Breast epithelium (tissue), 4 donors: Measurements from ENCODE around the gene AKAP8L. TPM values are rescaled to one million over a fixed set of nuclear protein-coding genes. Genes with fewer than 3 reads are reported as not detected.
"Not testable (repeated sequence)": the region's sequence is repeated elsewhere in the genome, so short reads cannot be mapped to it uniquely, and the experiment has no call there.

Experiments used
- DNase-seq, 2 donors: peaks; one replicate each; pipeline ENCODE4 v3.0.0-alpha.2; 2019; ENCODE audit warnings: low spot score in 2 of 2
- H3K27ac ChIP-seq, 2 donors: fragments of 200-600 bp; sonication (generic) in 1 of 2; one replicate each; pipeline ENCODE4 v1.5.1; 2016 to 2019; ENCODE audit warnings: mild to moderate bottlenecking in 1 of 2
- H3K27me3 ChIP-seq, 2 donors: fragments of 200-600 bp; sonication (generic) in 1 of 2; one replicate each; pipeline versions ENCODE4 v1.5.1 to v1.6.0; 2017 to 2019; ENCODE audit warnings: control low read depth in 1 of 2, mild to moderate bottlenecking in 1 of 2
- H3K36me3 ChIP-seq: fragments of 200-600 bp; one replicate; pipeline ENCODE4 v1.5.1; 2019
- H3K4me1 ChIP-seq, 2 donors: fragments of 200-600 bp; sonication (generic); one replicate each; pipeline ENCODE4 v1.5.1; 2016 to 2019; ENCODE audit warnings: control low read depth in 1 of 2
- H3K4me3 ChIP-seq, 3 donors: fragments of 200-600 bp; sonication (generic); 1 replicate in 2 of 3; 2 replicates in 1 of 3; pipeline ENCODE4 v1.5.1; 2016 to 2019; ENCODE audit warnings: mild to moderate bottlenecking in 3 of 3, moderate library complexity in 2 of 3
- H3K9me3 ChIP-seq, 2 donors: fragments of 200-600 bp; sonication (generic) in 1 of 2; one replicate each; pipeline ENCODE4 v1.5.1; 2016 to 2019; ENCODE audit warnings: control low read depth in 1 of 2
- POLR2A ChIP-seq: fragments of 450-650 bp; IDR thresholded peaks from one replicate; pipeline ENCODE4 v1.6.1; 2016; ENCODE audit warnings: antibody characterized with exemption, mild to moderate bottlenecking, moderate library complexity
- POLR2AphosphoS5 ChIP-seq, 3 donors: sonication (generic); formaldehyde crosslinking; IDR thresholded peaks; one replicate each; pipeline ENCODE4 v1.6.1; 2017; ENCODE audit warnings: antibody characterized with exemption in 3 of 3
- intact Hi-C: fragments of 100-400 bp; cut with DNase I; formaldehyde crosslinking; loops from one replicate; pipeline ENCODE4 v1.15.1; 2023; ENCODE audit warnings: low total_unique reads
- total RNA-seq, 3 donors: library from RNA; depleted of rRNA; stranded (reverse); fragments of >200 nt; gene quantifications; one replicate each; pipeline ENCODE4 v1.1.0, GENCODE V29; 2016
- TF ChIP-seq, protein P1 (sequence below), 3 donors: fragments of 450-650 bp; IDR thresholded peaks; one replicate each; pipeline ENCODE4 v1.5.1; 2016 to 2017; ENCODE audit warnings: antibody characterized with exemption in 3 of 3, mild to moderate bottlenecking in 3 of 3, moderate library complexity in 3 of 3

Gene AKAP8L
- total RNA-seq, 3 donors from 2014 or later: 77.6 to 141 (median 122) TPM

DNA sequence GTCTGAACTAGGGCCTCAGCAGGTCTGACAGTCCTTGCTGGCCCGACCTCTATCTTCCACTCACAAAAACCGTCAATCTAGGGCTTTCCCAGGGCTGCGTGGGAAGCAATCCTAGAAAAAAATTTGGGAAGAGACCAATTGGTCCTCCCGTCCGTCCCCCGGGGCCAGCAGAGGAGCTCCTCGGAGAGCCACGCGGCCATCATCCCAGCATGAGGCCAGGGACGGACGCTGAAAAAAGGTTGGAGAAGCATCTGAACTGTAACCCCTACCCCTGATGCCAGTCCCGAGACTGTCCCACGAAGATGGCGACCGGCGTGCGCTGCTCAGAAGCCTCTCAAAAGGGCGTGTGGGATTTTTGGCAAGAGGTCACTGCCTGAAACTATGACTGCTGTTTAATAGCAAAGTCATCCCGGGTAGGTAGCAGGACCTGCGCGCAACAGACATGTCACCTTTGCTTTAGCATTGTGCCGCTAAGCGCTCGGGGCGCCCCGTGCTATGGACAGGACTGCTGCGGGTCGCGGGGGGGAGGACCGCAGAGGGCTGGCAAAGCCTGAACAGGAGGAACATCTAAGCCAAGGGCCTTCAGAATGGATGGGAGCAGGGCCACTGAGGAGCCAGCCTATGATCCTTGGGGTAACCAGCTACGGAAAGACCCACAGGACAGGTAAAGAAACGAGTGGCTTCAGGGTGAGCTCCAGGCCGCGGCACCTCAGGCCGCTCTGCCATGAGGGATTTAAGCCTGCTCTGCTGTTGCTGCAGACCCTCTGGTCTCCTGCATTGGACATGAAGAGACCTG is 49.8 kb downstream of the AKAP8L start:
- intact Hi-C loops: no loop called here
- peaks cover 0 to under 1% of the 10 kb centered on the region in 2 donors for H3K4me1 ChIP-seq
- H3K27me3 ChIP-seq: no peaks in the 10 kb centered on the region
- H3K36me3 ChIP-seq: peaks cover 12% of the 10 kb centered on the region
- H3K27ac ChIP-seq: no peak overlapping the region
- TF ChIP-seq POLR2A: no peak
- DNase-seq: no peak
- H3K9me3 ChIP-seq: no peaks in the 10 kb centered on the region
- H3K4me3 ChIP-seq: no peak overlapping the region

- no peak for DNase-seq
- Histone ChIP-seq H3K36me3 (peaks cover 7% of the 10 kb centered on the region), H3K4me1 (no peaks in the 10 kb centered on the region), H3K27me3 (no peaks in the 10 kb centered on the region), H3K9me3 (no peaks in the 10 kb centered on the region), H3K27ac (peak overlapping the region in 1 of 2 donors; percentile 12), H3K4me3 (no peak overlapping the region)
- TF ChIP-seq POLR2AphosphoS5 (IDR thresholded peaks at IDR 0.05) (no peak), POLR2A (no peak)
- TF ChIP-seq, protein P1, sequence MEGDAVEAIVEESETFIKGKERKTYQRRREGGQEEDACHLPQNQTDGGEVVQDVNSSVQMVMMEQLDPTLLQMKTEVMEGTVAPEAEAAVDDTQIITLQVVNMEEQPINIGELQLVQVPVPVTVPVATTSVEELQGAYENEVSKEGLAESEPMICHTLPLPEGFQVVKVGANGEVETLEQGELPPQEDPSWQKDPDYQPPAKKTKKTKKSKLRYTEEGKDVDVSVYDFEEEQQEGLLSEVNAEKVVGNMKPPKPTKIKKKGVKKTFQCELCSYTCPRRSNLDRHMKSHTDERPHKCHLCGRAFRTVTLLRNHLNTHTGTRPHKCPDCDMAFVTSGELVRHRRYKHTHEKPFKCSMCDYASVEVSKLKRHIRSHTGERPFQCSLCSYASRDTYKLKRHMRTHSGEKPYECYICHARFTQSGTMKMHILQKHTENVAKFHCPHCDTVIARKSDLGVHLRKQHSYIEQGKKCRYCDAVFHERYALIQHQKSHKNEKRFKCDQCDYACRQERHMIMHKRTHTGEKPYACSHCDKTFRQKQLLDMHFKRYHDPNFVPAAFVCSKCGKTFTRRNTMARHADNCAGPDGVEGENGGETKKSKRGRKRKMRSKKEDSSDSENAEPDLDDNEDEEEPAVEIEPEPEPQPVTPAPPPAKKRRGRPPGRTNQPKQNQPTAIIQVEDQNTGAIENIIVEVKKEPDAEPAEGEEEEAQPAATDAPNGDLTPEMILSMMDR (IDR thresholded peaks at IDR 0.05): no peak
- intact Hi-C loops: no loop called here
Observed at GRCh38 chr19:15368051-15368632, 50.6 kb downstream of the AKAP8L start.

- Histone ChIP-seq H3K27ac (peak overlapping the region in 1 of 2 donors; percentile 12), H3K9me3 (no peaks in the 10 kb centered on the region), H3K4me3 (no peak overlapping the region), H3K27me3 (no peaks in the 10 kb centered on the region), H3K36me3 (peaks cover 6% of the 10 kb centered on the region), H3K4me1 (no peaks in the 10 kb centered on the region)
- intact Hi-C loops: no loop called here
- TF ChIP-seq POLR2A: no peak
- TF ChIP-seq, protein P1 (IDR thresholded peaks at IDR 0.05): no peak
- no peak for TF ChIP-seq POLR2AphosphoS5 (IDR thresholded peaks at IDR 0.05)
- DNase-seq: no peak
Observed at GRCh38 chr19:15367439-15367838, 51.3 kb downstream of the AKAP8L start.

DNA sequence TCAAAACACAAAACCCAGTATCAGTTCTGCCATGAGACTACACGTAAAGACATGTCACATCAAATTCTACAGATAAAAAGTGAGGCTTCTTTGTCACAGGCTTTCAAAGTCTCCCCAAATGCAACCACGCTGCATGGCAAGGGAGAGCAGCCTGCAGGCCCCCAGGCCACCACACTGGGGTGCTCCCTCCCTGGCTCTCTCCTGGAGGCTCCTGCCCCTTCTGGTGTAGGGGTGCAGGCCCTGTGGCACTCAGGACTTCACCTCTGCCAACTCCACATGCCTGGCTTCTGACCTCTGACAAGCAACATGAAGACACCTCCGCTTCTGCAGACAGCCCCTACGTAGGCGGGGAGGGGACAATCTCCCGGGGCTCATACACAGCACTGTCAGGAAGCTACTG is 53.5 kb downstream of the AKAP8L start:
- Histone ChIP-seq H3K27me3 (no peaks in the 10 kb centered on the region), H3K27ac (no peak overlapping the region), H3K9me3 (no peaks in the 10 kb centered on the region), H3K4me1 (no peaks in the 10 kb centered on the region), H3K36me3 (no peaks in the 10 kb centered on the region), H3K4me3 (no peak overlapping the region)
- intact Hi-C loops: no loop called here
- no peak for TF ChIP-seq POLR2AphosphoS5 (IDR thresholded peaks at IDR 0.05)
- no peak for TF ChIP-seq POLR2A
- TF ChIP-seq, protein P1 (IDR thresholded peaks at IDR 0.05): no peak
- DNase-seq: no peak

DNA sequence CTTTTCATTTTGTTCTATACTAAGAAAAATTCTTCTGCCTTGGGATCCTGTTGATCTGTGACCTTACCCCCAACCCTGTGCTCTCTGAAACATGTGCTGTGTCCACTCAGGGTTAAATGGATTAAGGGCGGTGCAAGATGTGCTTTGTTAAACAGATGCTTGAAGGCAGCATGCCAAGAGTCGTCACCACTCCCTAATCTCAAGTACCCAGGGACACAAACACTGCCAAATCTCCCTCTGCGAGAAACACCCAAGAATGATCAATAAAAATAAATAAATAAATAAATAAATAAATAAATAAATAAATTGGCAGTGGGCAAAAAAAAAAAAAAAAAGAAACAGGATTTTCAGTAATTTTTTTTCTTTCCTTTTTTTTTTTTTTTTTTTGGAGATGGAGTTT is 55.0 kb downstream of the AKAP8L start:
- H3K27ac ChIP-seq, H3K27me3 ChIP-seq, H3K4me3 ChIP-seq, H3K36me3 ChIP-seq, H3K9me3 ChIP-seq, DNase-seq, intact Hi-C loops, H3K4me1 ChIP-seq: not testable (repeated sequence)

DNA sequence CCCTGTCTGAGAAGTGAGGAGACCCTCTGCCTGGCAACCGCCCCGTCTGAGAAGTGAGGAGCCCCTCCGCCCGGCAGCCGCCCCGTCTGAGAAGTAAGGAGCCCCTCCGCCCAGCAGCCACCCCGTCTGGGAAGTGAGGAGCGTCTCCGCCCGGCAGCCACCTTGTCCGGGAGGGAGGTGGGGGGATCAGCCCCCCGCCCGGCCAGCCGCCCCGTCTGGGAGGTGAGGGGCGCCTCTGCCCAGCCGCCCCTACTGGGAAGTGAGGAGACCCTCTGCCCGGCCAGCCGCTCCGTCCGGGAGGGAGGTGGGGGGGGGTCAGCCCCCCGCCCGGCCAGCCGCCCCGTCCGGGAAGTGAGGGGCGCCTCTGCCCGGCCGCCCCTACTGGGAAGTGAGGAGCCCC is 55.7 kb downstream of the AKAP8L start:
- H3K36me3 ChIP-seq, H3K4me1 ChIP-seq, H3K27ac ChIP-seq, H3K9me3 ChIP-seq, H3K4me3 ChIP-seq, intact Hi-C loops, H3K27me3 ChIP-seq, DNase-seq: not testable (repeated sequence)

- H3K27me3 ChIP-seq, H3K36me3 ChIP-seq, H3K4me3 ChIP-seq, H3K4me1 ChIP-seq, H3K27ac ChIP-seq, DNase-seq, intact Hi-C loops, H3K9me3 ChIP-seq: not testable (repeated sequence)
Observed at GRCh38 chr19:15360015-15360414, 58.8 kb downstream of the AKAP8L start.
